Measurements from ENCODE around the gene TBC1D2. TPM values are rescaled to one million over a fixed set of nuclear protein-coding genes. Genes with fewer than 3 reads are reported as not detected.
"Not testable (repeated sequence)": the region's sequence is repeated elsewhere in the genome, so short reads cannot be mapped to it uniquely, and the experiment has no call there.

TBC1D2 gene
- total RNA-seq, 2 experiments from 2014 or later, result 1.5 TPM

DNA sequence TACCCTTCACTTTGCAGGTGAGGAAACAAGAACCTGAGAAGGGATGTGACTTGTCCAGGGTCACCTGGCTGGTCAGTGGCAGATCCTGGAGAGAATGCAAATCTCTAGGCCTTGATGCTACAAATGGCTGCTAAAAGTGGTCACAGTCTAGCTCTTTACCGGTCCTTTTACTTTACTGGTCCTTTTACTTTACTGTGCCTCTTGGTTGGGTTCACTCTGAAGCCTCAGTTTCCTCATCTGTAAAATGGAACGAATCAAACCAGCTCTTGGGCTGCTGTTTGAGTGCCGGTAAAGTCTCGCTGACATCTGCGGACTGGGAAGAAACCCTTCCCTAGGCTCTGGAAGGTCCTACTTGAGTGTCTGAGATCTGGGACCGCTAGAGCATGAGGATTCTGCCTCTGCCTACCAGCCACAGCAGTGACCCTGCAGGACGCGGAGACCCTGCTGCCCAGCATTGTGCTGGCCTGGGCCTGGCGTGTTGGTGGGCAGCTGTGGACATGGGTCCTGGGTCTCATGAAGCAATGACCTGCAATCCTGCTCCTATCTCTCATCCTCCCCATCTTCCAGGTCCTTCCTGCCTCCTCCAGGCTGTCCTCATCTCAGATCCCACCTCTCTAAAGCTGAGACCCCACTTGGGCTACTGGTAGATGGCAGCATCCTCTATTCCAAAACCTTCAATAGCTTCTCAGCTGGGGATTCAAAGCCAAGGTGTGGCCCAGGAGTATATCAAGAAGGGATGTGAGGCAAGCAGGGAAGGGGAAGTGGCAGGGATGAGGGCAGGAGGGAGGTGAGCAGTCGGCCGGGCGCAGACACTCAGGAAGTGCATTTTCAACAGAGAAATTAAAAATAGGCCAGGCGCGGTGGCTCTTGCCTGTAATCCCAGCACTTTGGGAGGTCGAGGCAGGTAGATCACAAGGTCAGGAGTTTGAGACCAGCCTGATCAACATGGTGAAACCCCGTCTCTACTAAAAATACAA, 76.3 kb downstream of the TBC1D2 start:
- ChIA-PET CTCF (interaction anchor here (0.9 to 1.0 kb wide), 2 partner anchors 9 to 69 kb away, joined by 3 read pairs; no protein-coding TSS in a partner anchor), POLR2A (interaction anchor here (1.1 to 1.6 kb wide), 2 partner anchors 11 to 13 kb away, joined by 3 to 5 read pairs; partner anchors contain the start of gene CORO2A)
- no peak for ATAC-seq
- Mint-ChIP-seq H3K4me3 (no peak overlapping the region), H3K27me3 (no peaks in the 10 kb centered on the region), H3K4me1 (ENCODE audit: low read depth) (peaks cover 20% of the 10 kb centered on the region), H3K27ac (no peak overlapping the region), H3K9me3 (no peaks in the 10 kb centered on the region), H3K36me3 (ENCODE audit: low read depth) (no peaks in the 10 kb centered on the region)
- DNase-seq, result no peak
- intact Hi-C loops (cut with micrococcal nuclease), result no loop called here
- TF ChIP-seq, protein P1, sequence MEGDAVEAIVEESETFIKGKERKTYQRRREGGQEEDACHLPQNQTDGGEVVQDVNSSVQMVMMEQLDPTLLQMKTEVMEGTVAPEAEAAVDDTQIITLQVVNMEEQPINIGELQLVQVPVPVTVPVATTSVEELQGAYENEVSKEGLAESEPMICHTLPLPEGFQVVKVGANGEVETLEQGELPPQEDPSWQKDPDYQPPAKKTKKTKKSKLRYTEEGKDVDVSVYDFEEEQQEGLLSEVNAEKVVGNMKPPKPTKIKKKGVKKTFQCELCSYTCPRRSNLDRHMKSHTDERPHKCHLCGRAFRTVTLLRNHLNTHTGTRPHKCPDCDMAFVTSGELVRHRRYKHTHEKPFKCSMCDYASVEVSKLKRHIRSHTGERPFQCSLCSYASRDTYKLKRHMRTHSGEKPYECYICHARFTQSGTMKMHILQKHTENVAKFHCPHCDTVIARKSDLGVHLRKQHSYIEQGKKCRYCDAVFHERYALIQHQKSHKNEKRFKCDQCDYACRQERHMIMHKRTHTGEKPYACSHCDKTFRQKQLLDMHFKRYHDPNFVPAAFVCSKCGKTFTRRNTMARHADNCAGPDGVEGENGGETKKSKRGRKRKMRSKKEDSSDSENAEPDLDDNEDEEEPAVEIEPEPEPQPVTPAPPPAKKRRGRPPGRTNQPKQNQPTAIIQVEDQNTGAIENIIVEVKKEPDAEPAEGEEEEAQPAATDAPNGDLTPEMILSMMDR (IDR thresholded peaks at IDR 0.05), result no peak

DNA sequence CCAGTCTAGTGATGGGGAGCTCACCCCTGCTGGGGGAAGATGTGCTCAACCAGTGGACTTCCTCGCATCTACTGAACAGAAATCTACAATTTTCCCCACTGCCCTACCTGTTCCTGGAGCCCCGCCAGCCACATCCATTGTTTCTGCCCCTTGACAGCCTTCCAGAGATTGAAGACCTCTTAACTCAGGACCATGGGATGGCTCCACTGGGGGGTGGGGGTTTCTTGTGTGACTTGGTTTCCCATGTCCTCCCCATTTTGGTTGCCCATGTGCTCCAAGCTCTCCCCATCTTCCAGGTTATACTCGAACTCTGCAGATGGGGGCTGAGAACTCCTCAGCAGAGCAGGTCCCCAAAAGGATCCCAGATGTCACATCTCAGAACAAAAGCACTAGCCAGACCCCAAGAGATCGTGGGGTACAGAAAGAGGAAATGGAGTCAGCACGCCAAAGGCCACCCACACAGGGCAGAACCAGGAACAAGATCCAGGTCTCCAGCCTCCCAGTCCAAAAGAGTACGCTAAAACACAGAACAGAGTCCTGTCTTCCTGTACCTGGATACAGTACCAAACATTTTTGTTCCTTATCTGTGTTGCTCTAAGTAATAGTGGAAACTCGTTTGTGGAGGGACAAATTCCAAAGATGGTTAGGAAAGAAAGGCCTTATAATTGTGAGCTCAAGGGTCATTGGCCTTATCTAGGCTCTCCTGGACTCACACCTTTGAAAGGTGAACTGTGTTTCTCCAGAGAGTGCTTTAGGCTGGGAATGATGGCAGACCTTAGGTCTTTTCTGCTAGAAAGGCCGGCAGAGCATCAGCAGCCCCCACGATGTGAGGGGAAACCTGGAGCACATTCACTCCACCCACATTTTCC, 78.8 kb downstream of the TBC1D2 start:
- Mint-ChIP-seq H3K4me3 (no peak overlapping the region), H3K36me3 (ENCODE audit: low read depth) (no peaks in the 10 kb centered on the region), H3K27ac (no peak overlapping the region), H3K4me1 (ENCODE audit: low read depth) (peaks cover 14% of the 10 kb centered on the region), H3K9me3 (no peaks in the 10 kb centered on the region), H3K27me3 (no peaks in the 10 kb centered on the region)
- DNase-seq, result no peak
- ATAC-seq, result no peak
- TF ChIP-seq, protein P1 (IDR thresholded peaks at IDR 0.05), result no peak
- ChIA-PET POLR2A (interaction anchor here (1.3 kb wide), 1 partner anchor 9 kb away, joined by 4 read pairs; no protein-coding TSS in a partner anchor), CTCF (interaction anchor here (1.9 kb wide), 1 partner anchor 15 kb away, joined by 4 read pairs; no protein-coding TSS in a partner anchor)
- intact Hi-C loops (cut with micrococcal nuclease), result no loop called here

DNA sequence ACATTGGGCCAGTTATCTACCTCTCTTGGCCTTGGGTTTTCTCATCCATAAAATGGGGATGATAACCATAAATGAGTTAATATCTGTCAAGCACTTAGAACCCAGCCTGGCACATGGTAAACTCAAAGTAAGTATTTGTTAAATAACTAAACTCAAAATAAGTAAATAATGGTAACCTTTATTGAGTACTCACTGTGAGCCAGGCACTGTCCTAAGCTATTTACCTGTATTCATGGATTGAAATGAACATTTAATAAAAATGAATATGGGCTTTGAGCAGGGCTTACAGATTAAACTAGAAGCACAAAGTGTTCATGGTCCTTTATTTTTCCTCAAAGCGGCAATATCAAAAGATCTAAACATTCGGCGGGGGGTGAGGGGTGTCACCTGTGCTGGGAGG, 79.7 kb downstream of the TBC1D2 start:
- intact Hi-C loops (cut with micrococcal nuclease), result no loop called here
- Mint-ChIP-seq H3K36me3 (ENCODE audit: low read depth) (no peaks in the 10 kb centered on the region), H3K27ac (no peak overlapping the region), H3K4me1 (ENCODE audit: low read depth) (peaks cover 10% of the 10 kb centered on the region), H3K9me3 (no peaks in the 10 kb centered on the region), H3K4me3 (no peak overlapping the region), H3K27me3 (no peaks in the 10 kb centered on the region)
- TF ChIP-seq, protein P1 (IDR thresholded peaks at IDR 0.05), result no peak
- DNase-seq, result no peak
- ATAC-seq, result no peak
- ChIA-PET CTCF (interaction anchor here (1.0 to 1.9 kb wide), 2 partner anchors 16 to 29 kb away, joined by 4 read pairs; no protein-coding TSS in a partner anchor), POLR2A (no interaction called here)

DNA sequence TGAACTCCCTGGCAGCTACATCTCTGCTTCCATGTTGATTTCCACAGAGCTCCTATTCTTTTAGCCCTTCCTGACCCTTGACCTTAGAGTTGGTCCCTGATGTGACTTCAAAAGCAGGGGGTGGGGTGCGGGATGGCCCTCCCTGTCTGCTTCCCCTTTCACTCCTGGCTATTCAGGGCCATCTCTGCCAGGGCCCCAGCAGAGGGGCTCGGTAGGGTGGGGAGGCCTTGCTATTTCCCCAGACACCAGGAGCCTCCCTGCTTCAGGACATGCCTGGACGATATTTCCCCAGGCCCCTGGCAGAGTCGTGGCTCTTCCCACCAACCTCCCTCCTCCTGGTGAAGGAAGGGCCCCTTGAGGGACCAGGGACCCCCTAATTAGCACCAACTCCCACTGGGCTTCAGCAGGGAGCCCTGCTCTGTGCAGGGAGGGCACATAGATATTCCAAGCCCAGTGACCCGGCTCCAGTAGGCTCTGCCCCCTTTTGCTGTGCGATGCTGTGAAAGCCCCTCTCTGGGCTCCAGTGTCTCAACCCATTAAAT, 80.3 kb downstream of the TBC1D2 start:
- H3K4me3 Mint-ChIP-seq, result no peak overlapping the region
- TF ChIP-seq, protein P1 (IDR thresholded peaks at IDR 0.05), result no peak
- peaks cover 7% of the 10 kb centered on the region for H3K4me1 Mint-ChIP-seq (ENCODE audit: low read depth)
- H3K27me3 Mint-ChIP-seq, result no peaks in the 10 kb centered on the region
- POLR2A ChIA-PET, result no interaction called here
- no peaks in the 10 kb centered on the region for H3K36me3 Mint-ChIP-seq (ENCODE audit: low read depth)
- CTCF ChIA-PET, result interaction anchor here (1.0 to 1.9 kb wide), 2 partner anchors 17 to 30 kb away, joined by 4 read pairs; no protein-coding TSS in a partner anchor
- no peak overlapping the region for H3K27ac Mint-ChIP-seq
- intact Hi-C loops (cut with micrococcal nuclease), result no loop called here
- ATAC-seq (no peak), DNase-seq (no peak)
- H3K9me3 Mint-ChIP-seq, result no peaks in the 10 kb centered on the region

DNA sequence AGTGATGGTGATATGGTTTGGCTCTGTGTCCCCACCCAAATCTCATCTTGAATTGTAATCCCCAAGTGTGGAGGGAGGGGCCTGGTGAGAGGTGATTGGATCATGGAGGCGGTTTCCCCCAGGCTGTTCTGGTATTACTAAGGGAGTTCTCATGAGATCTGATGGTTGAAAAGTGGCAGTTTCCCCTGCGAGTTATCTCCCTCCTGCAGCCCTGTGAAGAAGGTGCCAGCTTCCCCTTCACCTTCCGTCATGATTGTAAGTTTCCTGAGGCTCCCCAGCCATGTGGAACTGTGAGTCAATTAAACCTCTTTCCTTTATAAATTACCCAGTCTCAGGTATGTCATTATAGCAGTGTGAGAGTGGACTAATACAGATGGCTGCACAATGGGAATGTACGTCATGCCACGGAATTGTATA, 80.9 kb downstream of the TBC1D2 start:
- H3K4me3 Mint-ChIP-seq; H3K9me3 Mint-ChIP-seq; DNase-seq; POLR2A ChIA-PET; intact Hi-C loops (cut with micrococcal nuclease); H3K27me3 Mint-ChIP-seq; ATAC-seq; H3K27ac Mint-ChIP-seq; H3K36me3 Mint-ChIP-seq (ENCODE audit: low read depth): not testable (repeated sequence)
- H3K4me1 Mint-ChIP-seq (ENCODE audit: low read depth), result peaks cover 10% of the 10 kb centered on the region
- CTCF ChIA-PET, result interaction anchor here (0.7 to 1.9 kb wide), 3 partner anchors 17 to 106 kb away, joined by 3 to 4 read pairs (median 4); no protein-coding TSS in a partner anchor

Measured in activated CD8-positive, alpha-beta T cell treated with anti-CD3 and anti-CD28 coated beads for 36 hours (primary cell).